A172 (cell line): Measurements from ENCODE around the gene SPOCK1. TPM values are rescaled to one million over a fixed set of nuclear protein-coding genes. Genes with fewer than 3 reads are reported as not detected.

Experiments
- DNase-seq: peaks from one replicate; pipeline ENCODE4 v3.0.0-alpha.2; 2015; ENCODE audit warnings: low spot score
- total RNA-seq: library from RNA; depleted of rRNA; stranded (reverse); fragments of >200 nt; shearing (Covaris generic); gene quantifications from 2 replicates; pipeline ENCODE4 v1.2.3, GENCODE V29; 2014

Gene SPOCK1
- total RNA-seq, 1 experiment from 2014 or later: 6.5 TPM

- DNase-seq: no peak
These were observed 471.4 kb downstream of the SPOCK1 start for GRCh38 chr5:137027758-137028157.

- DNase-seq: no peak
These were observed 472.8 kb downstream of the SPOCK1 start for GRCh38 chr5:137026296-137026695.

- DNase-seq: no peak
These were observed 475.1 kb downstream of the SPOCK1 start for GRCh38 chr5:137024044-137024443.

- no peak for DNase-seq
These were observed 475.8 kb downstream of the SPOCK1 start for GRCh38 chr5:137023371-137023770.

- no peak for DNase-seq
These were observed 476.4 kb downstream of the SPOCK1 start for GRCh38 chr5:137022725-137023124.

- DNase-seq: peak; percentile 8
These were observed 477.1 kb downstream of the SPOCK1 start for GRCh38 chr5:137022043-137022442.

GRCh38 chr5:137019229-137019628 is 479.9 kb downstream of the SPOCK1 start:
- no peak for DNase-seq

GRCh38 chr5:137016783-137017324 is 482.3 kb downstream of the SPOCK1 start:
- DNase-seq: no peak

- DNase-seq: no peak
These were observed 483.5 kb downstream of the SPOCK1 start for GRCh38 chr5:137015540-137016116.

- DNase-seq: no peak
These were observed 484.4 kb downstream of the SPOCK1 start for GRCh38 chr5:137014731-137015130.

- DNase-seq: no peak
These were observed 488.9 kb downstream of the SPOCK1 start for GRCh38 chr5:137010226-137010625.

- DNase-seq: no peak
These were observed 494.8 kb downstream of the SPOCK1 start for GRCh38 chr5:137004279-137004678.

- DNase-seq: no peak
These were observed 498.0 kb downstream of the SPOCK1 start for GRCh38 chr5:137001026-137001569.

- no peak for DNase-seq
These were observed 499.3 kb downstream of the SPOCK1 start for GRCh38 chr5:136999787-137000186.

- no peak for DNase-seq
These were observed 500.2 kb downstream of the SPOCK1 start for GRCh38 chr5:136998854-136999357.

- no peak for DNase-seq
These were observed 505.0 kb downstream of the SPOCK1 start for GRCh38 chr5:136994154-136994553.

- no peak for DNase-seq
These were observed 506.2 kb downstream of the SPOCK1 start for GRCh38 chr5:136992796-136993489.

- DNase-seq: no peak
These were observed 513.2 kb downstream of the SPOCK1 start for GRCh38 chr5:136985785-136986475.

- DNase-seq: no peak
These were observed 514.2 kb downstream of the SPOCK1 start for GRCh38 chr5:136984772-136985446.

GRCh38 chr5:136981936-136982335 is 517.2 kb downstream of the SPOCK1 start:
- no peak for DNase-seq

- DNase-seq: peak; percentile 21
These were observed 520.0 kb downstream of the SPOCK1 start for GRCh38 chr5:136979131-136979530.

- DNase-seq: no peak
These were observed 535.6 kb downstream of the SPOCK1 start for GRCh38 chr5:136963504-136963903.
